HL-60 (cell line): ENCODE results near the gene PPM1M.
A peak's percentile ranks its signal among the peaks of the same experiment; 100 is the strongest.

ENCODE experiments used
- CTCF ChIP-seq: IDR thresholded peaks from one replicate; pipeline ENCODE4 v1.5.1; 2011; ENCODE audit warnings: low read length, control low read depth, inconsistent platforms; ENCODE audit not compliant: insufficient read depth
- GABPA ChIP-seq: IDR thresholded peaks from 2 replicates; pipeline ENCODE4 v1.6.1; 2012; ENCODE audit warnings: low read depth
- POLR2AphosphoS5 ChIP-seq: IDR thresholded peaks from 2 replicates; pipeline ENCODE4 v1.6.1; 2012; ENCODE audit warnings: low read depth
- REST ChIP-seq: IDR thresholded peaks from 2 replicates; pipeline ENCODE4 v1.6.1; 2012; ENCODE audit warnings: low read depth; ENCODE audit not compliant: insufficient replicate concordance

- TF ChIP-seq CTCF (peak; percentile 26), POLR2AphosphoS5 (peak; percentile 62), REST (no peak), GABPA (no peak)
These were observed 6.5 kb upstream of the PPM1M start, which contains the start of gene TWF2 for GRCh38 chr3:52238761-52239701.
